Endothelial cell of umbilical vein (primary cell): ENCODE measurements around the gene GUCA2A.

Experiments used
- EZH2 ChIP-seq: IDR thresholded peaks from 2 replicates; pipeline ENCODE4 v1.6.1; 2012; ENCODE audit warnings: borderline replicate concordance, low read depth, mild to moderate bottlenecking, moderate library complexity, low read length, inconsistent platforms; ENCODE audit not compliant: severe bottlenecking
- POLR2A ChIP-seq: IDR thresholded peaks from 2 replicates; pipeline ENCODE4 v1.6.1; 2012; ENCODE audit warnings: low read depth, mild to moderate bottlenecking, control low read depth, low read length
- POLR2AphosphoS5 ChIP-seq: IDR thresholded peaks from 2 replicates; pipeline ENCODE4 v1.6.1; 2012; ENCODE audit warnings: low read depth, mild to moderate bottlenecking, control low read depth, low read length, moderate library complexity; ENCODE audit not compliant: insufficient read depth
- TF ChIP-seq, protein P1 (sequence below), 2 donors: IDR thresholded peaks; 1 replicate in 1 of 2; 2 replicates in 1 of 2; pipeline ENCODE4 v1.5.1; 2011; ENCODE audit warnings: low read length in 2 of 2, mild to moderate bottlenecking in 2 of 2, moderate library complexity in 2 of 2, control low read depth in 1 of 2, inconsistent platforms in 1 of 2, low read depth in 1 of 2; ENCODE audit not compliant: insufficient read depth in 1 of 2; ENCODE audit errors: extremely low read depth in 1 of 2
- TF ChIP-seq, protein P2 (sequence below): IDR thresholded peaks from 2 replicates; pipeline ENCODE4 v1.6.1; 2011; ENCODE audit not compliant: insufficient read depth, insufficient read length

DNA sequence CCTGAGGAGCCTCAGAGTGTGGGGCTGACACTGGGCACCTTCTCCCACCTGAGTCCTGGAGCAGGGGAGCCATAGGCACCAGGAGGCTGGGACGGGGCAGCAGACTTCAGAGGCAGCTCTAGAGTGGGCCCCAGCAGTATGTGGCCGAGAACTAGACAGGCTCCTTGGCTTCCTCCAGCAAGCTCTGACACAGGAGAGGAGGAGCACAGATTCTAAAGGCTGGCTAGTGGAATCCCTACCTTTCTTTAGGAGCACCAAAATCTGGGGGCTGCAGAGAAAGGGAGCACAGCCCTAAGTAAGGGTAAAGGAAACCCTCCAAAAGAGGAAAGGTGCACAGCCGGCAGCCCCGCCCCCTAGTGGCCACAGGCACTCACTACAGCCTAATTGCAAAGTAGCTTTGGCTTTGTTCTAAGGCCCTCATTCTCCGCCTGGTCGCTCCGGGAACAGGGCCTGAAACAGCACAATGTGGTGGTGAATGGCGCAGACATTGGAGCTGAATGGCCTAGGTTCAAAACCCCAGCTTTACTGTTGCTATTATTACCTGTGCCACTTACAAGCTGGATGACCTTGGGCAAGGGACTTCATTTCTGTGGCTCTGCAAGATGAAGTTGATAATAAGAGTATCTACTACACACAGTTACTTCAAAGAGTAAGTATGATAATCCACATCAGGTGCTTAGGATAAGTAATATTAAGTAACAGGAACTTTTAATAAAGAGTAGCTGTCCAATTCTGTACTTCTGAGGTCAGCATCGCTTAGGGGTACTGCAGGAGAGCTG, 8.8 kb upstream of the GUCA2A start:
- no peak for TF ChIP-seq POLR2A
- TF ChIP-seq, protein P1, sequence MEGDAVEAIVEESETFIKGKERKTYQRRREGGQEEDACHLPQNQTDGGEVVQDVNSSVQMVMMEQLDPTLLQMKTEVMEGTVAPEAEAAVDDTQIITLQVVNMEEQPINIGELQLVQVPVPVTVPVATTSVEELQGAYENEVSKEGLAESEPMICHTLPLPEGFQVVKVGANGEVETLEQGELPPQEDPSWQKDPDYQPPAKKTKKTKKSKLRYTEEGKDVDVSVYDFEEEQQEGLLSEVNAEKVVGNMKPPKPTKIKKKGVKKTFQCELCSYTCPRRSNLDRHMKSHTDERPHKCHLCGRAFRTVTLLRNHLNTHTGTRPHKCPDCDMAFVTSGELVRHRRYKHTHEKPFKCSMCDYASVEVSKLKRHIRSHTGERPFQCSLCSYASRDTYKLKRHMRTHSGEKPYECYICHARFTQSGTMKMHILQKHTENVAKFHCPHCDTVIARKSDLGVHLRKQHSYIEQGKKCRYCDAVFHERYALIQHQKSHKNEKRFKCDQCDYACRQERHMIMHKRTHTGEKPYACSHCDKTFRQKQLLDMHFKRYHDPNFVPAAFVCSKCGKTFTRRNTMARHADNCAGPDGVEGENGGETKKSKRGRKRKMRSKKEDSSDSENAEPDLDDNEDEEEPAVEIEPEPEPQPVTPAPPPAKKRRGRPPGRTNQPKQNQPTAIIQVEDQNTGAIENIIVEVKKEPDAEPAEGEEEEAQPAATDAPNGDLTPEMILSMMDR (IDR thresholded peaks at IDR 0.05; ENCODE audit: extremely low read depth in 1 of 2, insufficient read depth in 1 of 2, low read depth in 1 of 2, low read length in 2 of 2), result peak; percentile 97 to 98
- TF ChIP-seq EZH2, result no peak
- no peak for TF ChIP-seq POLR2AphosphoS5
- TF ChIP-seq, protein P2, sequence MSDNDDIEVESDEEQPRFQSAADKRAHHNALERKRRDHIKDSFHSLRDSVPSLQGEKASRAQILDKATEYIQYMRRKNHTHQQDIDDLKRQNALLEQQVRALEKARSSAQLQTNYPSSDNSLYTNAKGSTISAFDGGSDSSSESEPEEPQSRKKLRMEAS, result no peak
